ENCODE measurements around the gene MRM2.

DNA sequence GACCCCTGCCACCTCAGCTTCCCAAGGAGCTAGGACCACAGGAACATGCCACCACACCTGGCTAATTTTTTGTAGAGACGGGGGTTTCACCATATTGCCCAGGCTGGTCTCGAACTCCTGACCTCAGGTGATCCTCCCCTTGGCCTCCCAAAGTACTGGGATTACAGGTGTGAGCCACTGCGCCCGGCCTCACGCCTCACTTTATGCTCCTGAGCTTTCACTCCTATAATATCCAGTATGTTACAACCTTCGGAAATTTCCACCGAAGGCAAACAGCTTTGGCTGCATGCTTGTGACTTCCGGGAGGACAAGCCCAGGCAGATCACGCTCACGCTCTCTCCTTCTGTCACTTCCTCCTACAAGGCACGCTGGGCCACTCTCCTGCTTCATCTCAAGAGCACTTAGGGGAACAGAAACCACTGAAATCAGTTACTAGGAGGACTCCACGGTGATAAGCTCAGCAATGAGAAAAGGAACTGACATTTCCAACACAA lies 4.8 kb downstream of the MRM2 start:
- TF ChIP-seq, protein P1, sequence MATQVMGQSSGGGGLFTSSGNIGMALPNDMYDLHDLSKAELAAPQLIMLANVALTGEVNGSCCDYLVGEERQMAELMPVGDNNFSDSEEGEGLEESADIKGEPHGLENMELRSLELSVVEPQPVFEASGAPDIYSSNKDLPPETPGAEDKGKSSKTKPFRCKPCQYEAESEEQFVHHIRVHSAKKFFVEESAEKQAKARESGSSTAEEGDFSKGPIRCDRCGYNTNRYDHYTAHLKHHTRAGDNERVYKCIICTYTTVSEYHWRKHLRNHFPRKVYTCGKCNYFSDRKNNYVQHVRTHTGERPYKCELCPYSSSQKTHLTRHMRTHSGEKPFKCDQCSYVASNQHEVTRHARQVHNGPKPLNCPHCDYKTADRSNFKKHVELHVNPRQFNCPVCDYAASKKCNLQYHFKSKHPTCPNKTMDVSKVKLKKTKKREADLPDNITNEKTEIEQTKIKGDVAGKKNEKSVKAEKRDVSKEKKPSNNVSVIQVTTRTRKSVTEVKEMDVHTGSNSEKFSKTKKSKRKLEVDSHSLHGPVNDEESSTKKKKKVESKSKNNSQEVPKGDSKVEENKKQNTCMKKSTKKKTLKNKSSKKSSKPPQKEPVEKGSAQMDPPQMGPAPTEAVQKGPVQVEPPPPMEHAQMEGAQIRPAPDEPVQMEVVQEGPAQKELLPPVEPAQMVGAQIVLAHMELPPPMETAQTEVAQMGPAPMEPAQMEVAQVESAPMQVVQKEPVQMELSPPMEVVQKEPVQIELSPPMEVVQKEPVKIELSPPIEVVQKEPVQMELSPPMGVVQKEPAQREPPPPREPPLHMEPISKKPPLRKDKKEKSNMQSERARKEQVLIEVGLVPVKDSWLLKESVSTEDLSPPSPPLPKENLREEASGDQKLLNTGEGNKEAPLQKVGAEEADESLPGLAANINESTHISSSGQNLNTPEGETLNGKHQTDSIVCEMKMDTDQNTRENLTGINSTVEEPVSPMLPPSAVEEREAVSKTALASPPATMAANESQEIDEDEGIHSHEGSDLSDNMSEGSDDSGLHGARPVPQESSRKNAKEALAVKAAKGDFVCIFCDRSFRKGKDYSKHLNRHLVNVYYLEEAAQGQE (IDR thresholded peaks at IDR 0.05) = no peak
- TF ChIP-seq, protein P2, sequence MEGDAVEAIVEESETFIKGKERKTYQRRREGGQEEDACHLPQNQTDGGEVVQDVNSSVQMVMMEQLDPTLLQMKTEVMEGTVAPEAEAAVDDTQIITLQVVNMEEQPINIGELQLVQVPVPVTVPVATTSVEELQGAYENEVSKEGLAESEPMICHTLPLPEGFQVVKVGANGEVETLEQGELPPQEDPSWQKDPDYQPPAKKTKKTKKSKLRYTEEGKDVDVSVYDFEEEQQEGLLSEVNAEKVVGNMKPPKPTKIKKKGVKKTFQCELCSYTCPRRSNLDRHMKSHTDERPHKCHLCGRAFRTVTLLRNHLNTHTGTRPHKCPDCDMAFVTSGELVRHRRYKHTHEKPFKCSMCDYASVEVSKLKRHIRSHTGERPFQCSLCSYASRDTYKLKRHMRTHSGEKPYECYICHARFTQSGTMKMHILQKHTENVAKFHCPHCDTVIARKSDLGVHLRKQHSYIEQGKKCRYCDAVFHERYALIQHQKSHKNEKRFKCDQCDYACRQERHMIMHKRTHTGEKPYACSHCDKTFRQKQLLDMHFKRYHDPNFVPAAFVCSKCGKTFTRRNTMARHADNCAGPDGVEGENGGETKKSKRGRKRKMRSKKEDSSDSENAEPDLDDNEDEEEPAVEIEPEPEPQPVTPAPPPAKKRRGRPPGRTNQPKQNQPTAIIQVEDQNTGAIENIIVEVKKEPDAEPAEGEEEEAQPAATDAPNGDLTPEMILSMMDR (IDR thresholded peaks at IDR 0.05; ENCODE audit: low read depth, low read length, missing input control) = no peak
- TF ChIP-seq, protein P3, sequence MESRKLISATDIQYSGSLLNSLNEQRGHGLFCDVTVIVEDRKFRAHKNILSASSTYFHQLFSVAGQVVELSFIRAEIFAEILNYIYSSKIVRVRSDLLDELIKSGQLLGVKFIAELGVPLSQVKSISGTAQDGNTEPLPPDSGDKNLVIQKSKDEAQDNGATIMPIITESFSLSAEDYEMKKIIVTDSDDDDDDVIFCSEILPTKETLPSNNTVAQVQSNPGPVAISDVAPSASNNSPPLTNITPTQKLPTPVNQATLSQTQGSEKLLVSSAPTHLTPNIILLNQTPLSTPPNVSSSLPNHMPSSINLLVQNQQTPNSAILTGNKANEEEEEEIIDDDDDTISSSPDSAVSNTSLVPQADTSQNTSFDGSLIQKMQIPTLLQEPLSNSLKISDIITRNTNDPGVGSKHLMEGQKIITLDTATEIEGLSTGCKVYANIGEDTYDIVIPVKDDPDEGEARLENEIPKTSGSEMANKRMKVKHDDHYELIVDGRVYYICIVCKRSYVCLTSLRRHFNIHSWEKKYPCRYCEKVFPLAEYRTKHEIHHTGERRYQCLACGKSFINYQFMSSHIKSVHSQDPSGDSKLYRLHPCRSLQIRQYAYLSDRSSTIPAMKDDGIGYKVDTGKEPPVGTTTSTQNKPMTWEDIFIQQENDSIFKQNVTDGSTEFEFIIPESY (IDR thresholded peaks at IDR 0.05) = no peak
- TF ChIP-seq, protein P4, sequence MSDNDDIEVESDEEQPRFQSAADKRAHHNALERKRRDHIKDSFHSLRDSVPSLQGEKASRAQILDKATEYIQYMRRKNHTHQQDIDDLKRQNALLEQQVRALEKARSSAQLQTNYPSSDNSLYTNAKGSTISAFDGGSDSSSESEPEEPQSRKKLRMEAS (IDR thresholded peaks at IDR 0.05) = no peak
- TF ChIP-seq RAD21 (IDR thresholded peaks at IDR 0.05) = no peak
- no peak for TF ChIP-seq TAF1 (conservative IDR thresholded peaks at IDR 0.05)
- no peak for TF ChIP-seq YY1 (IDR thresholded peaks at IDR 0.05)
- peak in 1 of 2 donors; percentile 35 for TF ChIP-seq GABPA (IDR thresholded peaks at IDR 0.05 in 1 of 2, conservative IDR thresholded peaks at IDR 0.05 in 1 of 2)
- no peak for TF ChIP-seq SP1 (IDR thresholded peaks at IDR 0.05)
- no peak for TF ChIP-seq JUND (IDR thresholded peaks at IDR 0.05)
- no peak for TF ChIP-seq EGR1 (IDR thresholded peaks at IDR 0.05; ENCODE audit: low read depth in 2 of 2)
- TF ChIP-seq, protein P5, sequence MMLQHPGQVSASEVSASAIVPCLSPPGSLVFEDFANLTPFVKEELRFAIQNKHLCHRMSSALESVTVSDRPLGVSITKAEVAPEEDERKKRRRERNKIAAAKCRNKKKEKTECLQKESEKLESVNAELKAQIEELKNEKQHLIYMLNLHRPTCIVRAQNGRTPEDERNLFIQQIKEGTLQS (IDR thresholded peaks at IDR 0.05) = no peak
- TF ChIP-seq NR2F2 (IDR thresholded peaks at IDR 0.05) = no peak
- TF ChIP-seq FOXA2 (IDR thresholded peaks at IDR 0.05) = no peak
